ENCODE data around the gene GARS1.

DNA sequence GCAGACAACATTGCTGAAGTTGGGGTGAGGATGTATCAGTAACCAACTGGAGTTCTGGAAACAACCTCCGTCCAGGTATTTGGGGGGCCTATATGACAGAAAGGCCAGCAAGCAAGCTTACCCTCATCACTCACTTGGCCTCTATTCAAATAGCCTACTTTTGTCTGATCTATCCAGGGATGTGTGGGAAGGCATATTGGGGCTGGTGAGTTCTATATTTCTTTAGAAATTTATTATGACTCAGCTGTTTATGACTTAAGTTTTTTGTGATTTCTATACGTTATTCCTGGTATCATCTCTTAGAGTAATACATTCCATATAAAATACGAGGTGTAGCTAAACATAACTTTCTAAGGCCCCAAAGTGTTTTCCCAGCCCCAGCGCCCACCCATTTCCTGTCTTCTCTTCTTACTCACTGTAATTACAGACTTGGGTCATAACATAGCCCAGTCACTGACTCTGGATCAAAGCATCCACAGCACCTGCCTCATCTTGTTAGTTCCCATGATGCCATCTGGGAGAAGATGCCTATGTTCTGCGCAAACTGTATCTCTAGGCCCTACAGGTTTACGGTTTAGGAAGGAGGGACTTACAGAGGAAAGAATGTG, 18.1 kb downstream of the GARS1 start:
- TF ChIP-seq, protein P1, sequence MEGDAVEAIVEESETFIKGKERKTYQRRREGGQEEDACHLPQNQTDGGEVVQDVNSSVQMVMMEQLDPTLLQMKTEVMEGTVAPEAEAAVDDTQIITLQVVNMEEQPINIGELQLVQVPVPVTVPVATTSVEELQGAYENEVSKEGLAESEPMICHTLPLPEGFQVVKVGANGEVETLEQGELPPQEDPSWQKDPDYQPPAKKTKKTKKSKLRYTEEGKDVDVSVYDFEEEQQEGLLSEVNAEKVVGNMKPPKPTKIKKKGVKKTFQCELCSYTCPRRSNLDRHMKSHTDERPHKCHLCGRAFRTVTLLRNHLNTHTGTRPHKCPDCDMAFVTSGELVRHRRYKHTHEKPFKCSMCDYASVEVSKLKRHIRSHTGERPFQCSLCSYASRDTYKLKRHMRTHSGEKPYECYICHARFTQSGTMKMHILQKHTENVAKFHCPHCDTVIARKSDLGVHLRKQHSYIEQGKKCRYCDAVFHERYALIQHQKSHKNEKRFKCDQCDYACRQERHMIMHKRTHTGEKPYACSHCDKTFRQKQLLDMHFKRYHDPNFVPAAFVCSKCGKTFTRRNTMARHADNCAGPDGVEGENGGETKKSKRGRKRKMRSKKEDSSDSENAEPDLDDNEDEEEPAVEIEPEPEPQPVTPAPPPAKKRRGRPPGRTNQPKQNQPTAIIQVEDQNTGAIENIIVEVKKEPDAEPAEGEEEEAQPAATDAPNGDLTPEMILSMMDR (conservative IDR thresholded peaks at IDR 0.05 in 1 of 2, IDR thresholded peaks at IDR 0.05 in 1 of 2; ENCODE audit: extremely low read depth in 1 of 2, insufficient read depth in 1 of 2, low read depth in 1 of 2, low read length in 2 of 2), result no peak
- TF ChIP-seq EZH2 (IDR thresholded peaks at IDR 0.05; ENCODE audit: borderline replicate concordance, low read length), result no peak

Data from mammary epithelial cell (primary cell).